HG03442 (cell line): ENCODE results near the gene KCNIP4.

ENCODE experiments used
- ATAC-seq: cut with Tn5 transposase; IDR thresholded peaks from one replicate; pipeline ENCODE4 v1.9.1; 2021; ENCODE audit warnings: mild to moderate bottlenecking, moderate library complexity; ENCODE audit not compliant: unreplicated experiment

Gene KCNIP4

GRCh38 chr4:21211846-21212245 is 736.7 kb downstream of the KCNIP4 start:
- no peak for ATAC-seq

GRCh38 chr4:21209860-21210259 is 738.7 kb downstream of the KCNIP4 start:
- no peak for ATAC-seq

- ATAC-seq, result no peak
These were observed 742.6 kb downstream of the KCNIP4 start for GRCh38 chr4:21205821-21206531.

- ATAC-seq, result no peak
These were observed 745.2 kb downstream of the KCNIP4 start for GRCh38 chr4:21203416-21203815.

GRCh38 chr4:21202959-21203358 is 745.6 kb downstream of the KCNIP4 start:
- ATAC-seq, result no peak

DNA sequence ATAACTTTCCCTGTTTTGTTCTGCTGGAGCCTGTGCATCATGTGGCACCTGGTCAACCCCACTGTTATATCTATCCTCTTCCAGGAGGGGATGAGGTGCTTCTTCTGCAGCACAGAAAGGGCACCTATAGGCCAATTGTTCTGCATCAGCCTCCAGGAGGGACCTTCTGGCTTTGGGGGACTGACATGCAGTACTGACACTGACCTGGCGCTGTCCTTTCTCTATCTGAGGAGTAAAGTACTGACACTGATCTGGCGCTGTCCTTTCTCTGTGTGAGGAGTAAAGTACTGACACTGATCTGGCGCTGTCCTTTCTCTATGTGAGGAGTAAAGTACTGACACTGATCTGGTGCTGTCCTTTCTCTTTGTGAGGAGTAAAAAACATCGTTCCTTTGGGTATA is 749.9 kb downstream of the KCNIP4 start:
- ATAC-seq, result no peak

- no peak for ATAC-seq
These were observed 752.9 kb downstream of the KCNIP4 start for GRCh38 chr4:21195682-21196081.

DNA sequence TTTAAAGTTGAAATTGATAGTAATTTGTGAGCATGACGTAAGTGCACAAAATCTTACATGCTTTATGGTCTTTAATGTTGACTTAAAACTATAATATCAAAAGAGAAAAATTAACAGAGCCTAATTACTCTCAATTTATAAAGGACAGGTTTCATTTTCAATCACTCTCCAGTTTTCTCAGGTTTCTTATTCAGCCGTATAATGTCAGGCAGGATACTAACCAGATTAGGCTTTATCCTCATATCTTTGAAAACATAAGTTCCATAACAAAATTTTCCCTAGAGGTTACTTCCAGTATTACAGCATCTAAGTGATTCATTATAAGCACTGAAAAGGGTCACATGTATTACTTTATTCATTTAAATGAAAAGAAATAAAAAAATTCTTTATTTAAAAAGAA is 756.2 kb downstream of the KCNIP4 start:
- no peak for ATAC-seq

- no peak for ATAC-seq
These were observed 757.3 kb downstream of the KCNIP4 start for GRCh38 chr4:21191317-21191716.

DNA sequence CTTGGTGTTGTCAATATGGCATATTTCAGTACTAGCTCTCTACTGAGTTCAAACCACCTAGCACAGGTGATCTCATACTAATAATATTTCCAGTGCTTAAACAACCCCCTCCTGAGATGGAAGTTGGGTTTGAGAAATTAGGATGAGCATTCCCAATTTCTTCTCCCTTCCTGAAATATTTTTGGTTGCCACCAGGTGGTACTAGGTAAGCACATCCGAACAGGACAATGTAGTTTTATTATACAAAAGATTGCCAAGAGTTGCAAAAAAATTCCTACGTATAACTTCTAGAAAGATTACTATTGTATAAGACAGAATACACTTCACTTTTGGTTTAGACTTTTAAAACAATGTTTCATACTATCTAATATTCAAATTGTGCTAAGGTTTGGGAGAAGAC is 763.8 kb downstream of the KCNIP4 start:
- ATAC-seq, result no peak

- no peak for ATAC-seq
These were observed 766.9 kb downstream of the KCNIP4 start for GRCh38 chr4:21181716-21182115.

- no peak for ATAC-seq
These were observed 770.7 kb downstream of the KCNIP4 start for GRCh38 chr4:21177871-21178270.

- no peak for ATAC-seq
These were observed 771.5 kb downstream of the KCNIP4 start for GRCh38 chr4:21177092-21177491.

- no peak for ATAC-seq
These were observed 780.9 kb downstream of the KCNIP4 start for GRCh38 chr4:21167711-21168110.

GRCh38 chr4:21155367-21155766 is 793.2 kb downstream of the KCNIP4 start:
- no peak for ATAC-seq

GRCh38 chr4:21139327-21139726 is 809.2 kb downstream of the KCNIP4 start:
- no peak for ATAC-seq

- no peak for ATAC-seq
These were observed 812.4 kb downstream of the KCNIP4 start for GRCh38 chr4:21136051-21136630.

- ATAC-seq, result no peak
These were observed 813.6 kb downstream of the KCNIP4 start for GRCh38 chr4:21134994-21135393.

- ATAC-seq, result no peak
These were observed 818.0 kb downstream of the KCNIP4 start for GRCh38 chr4:21130606-21131005.

DNA sequence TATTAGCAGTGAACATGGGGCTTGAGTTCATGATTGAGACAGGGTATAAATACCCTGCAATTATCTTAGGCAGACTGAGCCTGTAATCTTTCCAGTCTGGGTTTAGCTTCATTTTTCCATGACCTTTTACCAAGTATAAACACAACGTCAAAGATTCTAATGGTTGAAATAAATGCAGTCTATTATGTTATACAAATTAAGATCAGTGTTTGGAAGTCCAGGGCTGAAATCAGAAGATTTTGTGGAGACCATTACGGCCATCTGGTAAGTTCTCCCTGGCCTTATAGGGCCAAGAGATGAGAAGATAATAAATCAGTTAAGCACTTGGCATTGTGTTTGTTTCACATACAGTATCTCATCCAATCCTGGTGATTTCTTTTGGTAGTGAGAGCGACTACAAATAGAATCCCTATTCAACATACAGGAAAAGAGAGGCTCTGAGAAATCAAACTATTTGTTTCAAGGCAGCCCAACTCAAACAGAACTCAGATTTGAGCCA is 822.5 kb downstream of the KCNIP4 start:
- no peak for ATAC-seq

- no peak for ATAC-seq
These were observed 830.3 kb downstream of the KCNIP4 start for GRCh38 chr4:21118301-21118700.

GRCh38 chr4:21117541-21118180 is 830.9 kb downstream of the KCNIP4 start:
- no peak for ATAC-seq
